GM19328 (cell line): Measurements from ENCODE around the gene FBXO28.

Experiments used
- ATAC-seq: cut with Tn5 transposase; IDR thresholded peaks from one replicate; pipeline ENCODE4 v1.9.1; 2021; ENCODE audit warnings: mild to moderate bottlenecking, moderate library complexity; ENCODE audit not compliant: unreplicated experiment

Gene FBXO28

DNA sequence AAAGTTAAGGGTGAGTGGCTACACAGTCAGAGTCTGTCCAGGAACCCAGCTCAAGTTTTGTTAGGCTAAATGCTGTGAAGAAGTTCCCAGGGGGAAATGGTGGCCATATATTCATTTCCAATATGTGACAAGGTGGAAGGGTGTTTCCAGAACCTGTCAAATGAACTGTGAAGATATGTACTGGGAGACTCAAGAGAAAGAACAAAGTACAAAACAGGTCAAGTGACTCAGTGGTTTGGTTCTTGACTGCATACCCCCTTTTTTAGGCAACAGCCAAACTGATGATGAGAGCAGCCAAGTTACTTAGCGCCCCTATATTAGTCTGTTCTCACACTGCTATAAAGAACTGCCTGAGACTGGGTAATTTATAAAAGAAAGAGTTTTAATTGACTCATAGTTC lies 18.6 kb upstream of the FBXO28 start:
- ATAC-seq = no peak

DNA sequence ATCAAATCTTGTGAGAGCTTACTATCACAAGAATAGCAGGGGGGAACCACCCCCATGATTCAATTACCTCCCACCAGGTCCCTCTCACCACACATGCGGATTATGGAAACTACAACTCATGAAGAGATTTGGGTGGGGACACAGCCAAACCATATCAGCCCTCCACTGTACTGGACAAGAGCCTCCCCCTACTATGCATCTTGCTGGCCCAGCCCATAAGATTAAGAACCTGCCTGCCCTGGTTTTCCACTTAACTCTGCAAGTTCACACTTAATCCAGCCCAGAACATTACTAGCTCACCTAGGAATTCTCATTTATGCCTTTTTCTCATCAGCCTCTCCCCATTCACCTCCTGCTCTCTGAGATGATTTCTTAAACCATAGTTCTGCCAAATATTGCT lies 18.0 kb upstream of the FBXO28 start:
- ATAC-seq = no peak

DNA sequence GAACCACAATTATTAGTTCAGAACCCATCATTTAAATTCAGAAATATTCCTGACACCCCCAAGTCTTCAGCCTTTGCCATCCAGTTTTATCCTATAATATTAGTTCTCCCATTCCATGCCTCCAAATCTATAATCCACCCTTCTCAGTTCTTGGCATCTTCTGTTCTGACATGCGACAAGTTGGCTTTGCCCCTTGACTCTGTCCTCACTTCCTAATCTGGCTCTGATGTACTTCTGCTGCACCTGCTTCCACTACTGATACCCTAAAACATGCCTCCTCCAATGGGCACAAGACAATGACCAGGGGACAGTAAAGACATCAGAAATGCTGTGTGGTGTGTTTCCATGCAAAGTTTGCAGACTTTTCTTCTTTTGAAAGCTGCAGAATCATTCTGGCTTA lies 17.1 kb upstream of the FBXO28 start:
- ATAC-seq = no peak

DNA sequence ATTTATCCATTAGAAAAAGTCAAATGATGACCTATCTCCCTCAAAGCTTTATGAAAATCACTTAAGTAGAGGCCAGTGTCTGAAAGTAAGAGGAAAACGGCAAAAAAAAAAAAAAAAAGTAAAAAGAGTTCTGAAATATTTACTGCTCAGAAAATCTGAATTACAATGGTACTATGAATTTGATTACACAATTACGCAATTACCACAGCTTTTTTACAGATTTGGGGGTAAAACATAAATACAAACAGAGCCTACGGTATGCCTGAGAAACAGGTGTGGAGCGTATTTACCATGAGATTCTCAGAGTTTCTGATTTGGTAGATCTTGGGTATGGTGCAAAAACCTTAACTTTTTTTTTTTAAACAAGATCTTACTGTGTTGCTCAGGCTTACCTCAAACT lies 15.9 kb upstream of the FBXO28 start:
- no peak for ATAC-seq

DNA sequence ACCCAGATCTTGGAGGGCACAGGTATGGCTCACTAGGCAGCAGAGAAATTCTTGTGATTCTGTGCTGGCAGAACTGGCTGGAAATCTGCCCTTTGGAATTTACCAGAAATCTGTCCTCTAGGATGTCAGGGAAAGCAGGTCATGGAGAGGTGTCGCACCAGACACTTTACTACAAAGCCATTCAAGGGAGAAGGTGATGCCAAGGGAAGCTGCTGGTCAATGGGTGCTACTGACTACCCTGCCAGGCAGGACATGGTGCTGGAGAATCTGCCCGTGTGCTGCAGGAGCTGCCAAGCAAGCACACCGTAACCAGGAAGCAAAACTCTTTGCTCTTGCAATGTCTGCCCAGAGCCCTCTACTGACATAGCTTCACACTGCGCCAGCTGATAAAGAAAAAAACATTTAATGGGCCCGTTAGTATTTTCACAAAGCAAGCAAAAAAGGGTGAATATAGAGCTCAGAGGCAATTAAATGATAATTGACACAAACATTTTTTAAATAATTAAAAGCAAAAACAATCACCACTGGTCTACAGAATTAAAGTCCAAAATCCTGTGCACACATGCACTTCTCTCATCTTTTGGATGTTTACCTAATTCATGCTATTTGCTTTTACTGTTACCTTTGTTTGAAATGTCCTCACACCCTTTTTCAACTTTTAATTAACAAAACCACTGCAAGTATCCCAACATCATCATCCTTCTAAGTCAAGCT lies 7.2 kb upstream of the FBXO28 start:
- ATAC-seq = peak; percentile 75

DNA sequence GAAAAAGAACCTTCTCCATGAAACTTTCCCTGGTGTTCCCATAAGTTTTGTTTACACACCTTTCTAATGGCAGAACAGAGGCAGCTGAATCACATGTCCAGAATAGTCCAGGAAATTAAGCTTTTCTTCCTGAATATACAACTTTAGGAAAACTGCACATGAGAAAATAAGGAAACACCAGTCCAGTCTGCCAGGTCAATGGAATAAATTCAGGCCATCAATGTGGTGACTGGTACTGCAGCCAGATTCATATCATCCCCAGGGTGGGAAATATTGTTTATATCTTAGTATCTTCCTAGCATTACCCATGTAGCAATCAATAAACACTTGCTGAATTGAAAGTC lies 6.7 kb upstream of the FBXO28 start:
- no peak for ATAC-seq

DNA sequence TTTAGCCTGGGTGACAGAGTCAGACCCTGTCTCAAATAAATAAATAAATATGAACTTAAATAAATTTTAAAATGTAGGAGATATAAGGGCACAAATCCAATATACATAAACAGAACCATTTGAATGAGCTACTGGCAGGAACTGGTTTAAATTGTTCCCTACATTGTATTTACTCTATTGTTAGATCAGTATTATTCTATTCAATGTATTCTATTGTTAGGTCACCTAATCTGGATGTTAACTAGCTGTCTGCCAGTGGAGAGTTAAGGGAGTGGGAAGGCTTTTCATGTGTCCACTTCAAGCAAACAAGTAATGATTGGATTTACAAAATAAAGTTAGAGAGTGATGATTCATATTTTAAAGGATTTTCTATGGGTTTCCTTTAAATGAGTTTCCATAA lies 4.9 kb upstream of the FBXO28 start:
- ATAC-seq = no peak

DNA sequence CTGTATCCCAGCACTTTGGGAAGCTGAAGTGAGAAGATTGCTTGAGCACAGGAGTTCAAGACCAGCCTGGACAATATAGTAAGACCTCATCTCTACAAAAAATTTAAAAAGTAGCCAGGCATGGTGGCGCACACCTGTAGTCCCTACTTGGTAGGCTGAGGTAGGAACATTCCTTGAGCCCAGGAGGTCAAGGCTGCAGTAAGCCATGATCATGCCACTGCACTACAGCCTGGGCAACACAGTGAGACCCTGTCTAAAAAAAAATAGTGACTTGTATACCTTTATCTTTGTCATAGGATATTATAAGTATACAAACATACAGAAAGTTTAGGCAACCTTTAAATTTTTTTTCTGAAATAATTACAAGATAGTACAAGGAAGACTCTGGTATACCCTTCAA lies 3.9 kb upstream of the FBXO28 start:
- ATAC-seq = no peak

DNA sequence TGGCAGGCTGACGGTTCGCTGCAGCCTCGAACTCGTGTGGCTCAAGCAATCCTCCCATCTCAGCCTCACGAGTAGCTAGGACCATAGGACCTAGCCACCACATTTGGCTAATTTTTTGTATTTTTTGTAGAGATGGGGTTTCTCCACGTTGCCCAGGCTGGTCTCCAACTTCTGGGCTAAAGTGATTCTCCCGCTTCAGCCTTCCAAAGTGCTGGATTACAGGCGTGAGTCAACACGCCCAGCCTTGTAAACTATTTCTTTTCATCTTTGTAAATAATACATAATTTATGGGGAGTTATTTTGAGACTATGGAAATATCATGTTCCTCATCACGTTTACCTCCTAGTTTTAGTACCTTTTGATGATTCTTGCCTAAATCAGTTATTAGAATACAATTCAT lies 906 bp upstream of the FBXO28 start:
- ATAC-seq = no peak

DNA sequence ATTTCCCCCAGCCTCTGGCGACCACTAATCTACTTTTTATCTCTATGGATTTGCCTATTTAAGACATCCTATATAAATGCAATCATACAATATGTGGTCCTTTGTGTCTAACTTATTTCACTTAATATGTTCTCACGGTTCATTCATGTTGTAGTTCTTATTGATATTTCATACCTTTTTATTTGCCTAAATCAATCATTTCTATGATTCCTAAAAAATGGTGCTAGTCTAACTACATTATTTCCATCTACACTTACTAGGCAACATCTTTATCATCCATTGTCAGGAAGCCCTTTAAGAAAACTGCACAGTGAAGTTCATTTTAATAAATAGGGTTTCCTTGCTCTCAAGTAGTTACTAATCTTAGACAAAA lies 380 bp upstream of the FBXO28 start:
- ATAC-seq = peak; percentile 8

DNA sequence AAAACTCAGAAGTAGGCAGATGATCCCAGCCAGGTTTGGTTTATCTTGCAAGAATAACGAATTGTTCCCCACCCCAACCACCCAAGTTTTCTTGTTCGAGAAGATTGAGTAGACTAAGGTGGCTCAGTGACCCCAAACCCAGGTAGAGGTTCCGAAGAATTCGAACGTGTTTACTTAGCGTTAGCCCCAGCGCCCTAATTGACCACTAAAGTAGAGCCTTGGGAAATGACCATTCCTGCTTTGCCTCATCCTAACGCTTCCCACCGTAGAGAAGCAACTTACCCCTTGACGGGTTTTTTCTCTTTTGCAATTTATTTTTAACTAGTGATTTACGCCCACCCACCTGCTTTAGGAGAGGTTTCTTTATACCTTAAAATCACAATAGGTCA lies 870 bp downstream of the FBXO28 start:
- no peak for ATAC-seq

DNA sequence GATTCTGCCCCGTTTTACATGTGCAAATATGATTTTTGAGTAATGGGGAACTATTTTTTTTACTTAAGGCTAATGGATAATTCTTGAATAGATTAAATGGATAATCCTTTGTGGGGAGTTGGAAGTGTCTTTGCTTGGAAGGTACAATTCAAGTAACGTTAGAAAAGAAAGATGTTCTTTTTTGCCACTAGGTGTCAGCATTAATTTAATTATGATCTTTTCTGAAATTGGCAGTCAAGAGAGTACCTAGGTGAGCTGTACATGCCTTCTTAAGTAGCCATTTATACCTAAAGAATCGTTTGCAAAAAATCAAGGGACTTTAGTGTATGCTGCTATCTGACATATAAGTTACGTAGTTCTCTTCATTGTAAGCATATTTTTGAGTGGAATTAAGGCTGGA lies 2.2 kb downstream of the FBXO28 start:
- peak; percentile 34 for ATAC-seq

DNA sequence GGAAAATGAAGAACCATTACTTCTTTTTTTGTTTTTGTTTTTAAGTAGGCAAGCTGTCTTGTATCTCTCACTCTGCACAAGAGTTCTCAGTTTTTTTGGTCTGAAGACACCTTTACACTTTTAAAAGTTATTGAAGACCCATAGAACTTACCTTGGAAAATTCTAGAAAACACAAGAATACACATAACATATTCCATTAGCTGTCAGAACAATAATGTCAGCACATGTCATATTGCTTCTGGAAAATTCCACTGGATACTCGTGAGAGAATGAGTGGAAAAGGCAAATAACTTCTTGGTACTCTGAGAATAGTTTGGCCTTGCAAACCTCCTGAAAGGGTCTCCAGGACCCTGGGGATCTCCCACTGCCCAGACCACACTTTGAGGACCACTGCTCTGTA lies 4.8 kb downstream of the FBXO28 start:
- no peak for ATAC-seq

DNA sequence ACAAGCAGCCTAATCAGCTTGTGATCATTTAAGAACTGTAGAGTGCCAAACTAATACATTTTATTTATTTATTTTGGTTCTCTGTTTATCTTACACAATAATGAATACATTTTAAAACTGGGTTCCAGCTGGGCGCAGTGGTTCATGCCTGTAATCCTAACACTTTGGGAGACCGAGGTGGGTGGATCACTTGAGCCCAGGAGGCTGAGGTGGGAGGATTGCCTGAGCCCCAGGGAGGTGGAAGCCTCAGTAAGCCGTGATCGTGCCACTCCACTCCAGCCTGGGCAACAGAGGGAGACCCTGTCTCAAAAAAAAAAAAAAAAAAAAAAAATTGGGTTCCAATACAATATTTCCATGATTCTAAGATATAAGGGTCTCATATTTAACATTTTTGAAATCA lies 9.2 kb downstream of the FBXO28 start:
- no peak for ATAC-seq

DNA sequence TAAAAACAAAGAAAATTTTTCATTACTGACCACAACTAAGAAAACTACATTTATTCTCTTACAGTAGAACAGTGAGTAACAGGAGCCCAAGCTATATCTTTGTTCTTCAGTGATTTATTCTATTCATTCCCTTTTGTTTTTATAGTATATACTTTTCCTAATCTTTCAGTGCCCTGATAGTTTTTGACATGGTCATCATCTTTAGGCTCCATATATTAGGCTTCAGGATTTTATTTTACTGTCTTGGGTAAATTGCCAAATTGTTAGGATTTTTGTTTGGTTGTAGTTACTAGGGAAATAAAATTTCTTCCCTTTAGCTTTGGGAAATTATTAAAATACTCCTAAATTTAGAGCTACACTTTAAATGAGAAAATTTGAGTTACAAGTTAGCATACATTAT lies 10.3 kb downstream of the FBXO28 start:
- no peak for ATAC-seq

DNA sequence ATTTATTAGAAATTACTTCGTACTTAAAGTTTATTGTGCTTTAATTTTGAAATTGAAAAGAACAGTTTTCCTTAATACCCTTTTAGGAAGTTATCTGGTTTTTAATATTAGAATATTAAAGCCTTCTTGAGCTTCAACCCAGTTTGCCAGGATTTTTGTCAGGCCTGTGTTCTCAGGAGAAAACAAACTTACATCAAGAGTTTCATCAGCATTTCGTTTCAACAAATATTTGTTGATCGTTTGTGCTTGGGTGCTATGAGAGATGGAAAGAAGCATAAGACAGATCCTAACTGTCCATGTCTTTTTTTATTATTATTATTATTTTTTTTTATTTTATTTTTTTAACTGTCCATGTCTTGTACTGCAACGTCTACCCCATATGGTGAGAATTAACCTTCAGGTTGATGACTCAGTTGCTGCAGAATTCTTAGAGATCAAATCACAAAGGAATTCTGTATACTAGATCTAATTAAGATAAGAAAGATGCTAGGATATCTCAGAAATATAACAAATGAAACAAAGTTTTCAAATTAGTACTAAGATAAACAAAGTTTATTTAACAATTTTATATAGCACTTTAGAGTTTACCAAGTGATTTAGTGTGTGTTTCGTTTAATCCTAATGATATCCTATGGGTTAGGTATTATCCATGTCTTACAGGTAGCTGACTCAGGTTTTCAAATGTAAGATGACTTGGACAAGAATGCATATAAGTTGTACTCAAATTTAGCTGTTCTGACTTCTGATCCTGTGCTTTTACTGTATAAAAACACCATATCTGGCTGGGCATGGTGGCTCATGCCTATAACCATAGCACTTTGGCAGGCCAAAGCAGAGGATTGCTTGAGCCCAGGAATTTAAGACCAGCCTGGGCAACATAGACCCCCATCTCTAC lies 14.3 kb downstream of the FBXO28 start:
- ATAC-seq = no peak

DNA sequence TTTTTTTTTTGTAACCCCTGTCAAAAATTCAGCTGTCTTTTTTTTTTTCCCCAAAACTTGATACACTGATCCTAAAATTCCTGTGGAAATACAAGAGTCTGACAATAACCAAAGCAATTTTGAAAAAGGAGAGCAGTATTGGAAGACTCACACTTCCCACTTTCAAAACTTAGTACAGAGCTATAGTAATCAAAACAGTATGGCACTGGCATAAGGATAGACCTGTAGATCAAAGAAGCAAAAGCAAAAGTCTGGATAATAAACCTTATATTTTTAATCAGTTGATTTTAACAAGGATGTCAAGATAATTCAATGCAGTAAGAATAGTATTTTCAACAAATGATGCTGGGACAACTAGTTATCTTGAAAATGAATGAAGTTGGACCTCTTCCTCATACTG lies 17.3 kb downstream of the FBXO28 start:
- ATAC-seq = no peak

DNA sequence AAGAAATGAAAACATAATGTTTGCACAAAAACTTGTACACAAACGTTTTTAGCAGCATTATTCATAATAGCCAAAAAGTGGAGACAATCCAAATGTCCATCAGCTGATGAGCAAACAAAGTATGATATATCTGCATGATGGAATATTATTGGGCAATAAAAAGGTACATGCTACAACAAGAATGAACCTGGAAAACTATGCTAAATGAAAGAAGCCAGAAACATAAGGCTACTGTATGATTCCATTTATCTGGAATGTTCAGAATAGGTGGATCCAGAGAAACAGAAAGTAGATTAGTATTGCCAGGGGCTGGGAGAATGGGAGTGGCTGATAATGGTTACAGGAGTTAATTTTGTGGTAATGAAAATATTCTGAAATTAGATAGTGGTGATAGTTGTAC lies 19.0 kb downstream of the FBXO28 start:
- no peak for ATAC-seq

DNA sequence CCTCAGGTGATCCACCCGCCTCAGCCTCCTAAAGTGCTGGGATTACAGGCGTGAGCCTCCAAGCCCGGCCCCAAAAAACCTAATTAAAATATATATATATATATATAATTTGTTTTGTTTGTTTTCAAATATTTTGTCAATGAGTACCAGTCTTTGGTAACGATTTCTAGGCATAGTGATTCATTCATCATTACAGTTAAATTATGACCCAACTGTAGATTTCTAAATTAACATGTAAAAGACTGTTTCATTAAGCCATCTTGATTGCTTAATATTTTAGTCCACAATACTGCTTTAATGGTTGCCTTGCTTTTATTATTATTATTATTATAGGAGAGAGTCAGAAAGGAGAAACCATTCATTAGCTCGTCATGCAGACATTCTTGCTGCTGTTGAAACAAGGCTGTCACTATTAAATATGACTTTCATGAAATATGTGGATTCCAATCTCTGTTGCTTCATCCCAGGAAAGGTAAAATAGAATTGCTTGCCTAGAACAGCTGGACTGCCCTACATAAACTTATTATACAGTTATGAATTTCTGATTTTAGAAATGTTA lies 19.9 kb downstream of the FBXO28 start:
- ATAC-seq = no peak

DNA sequence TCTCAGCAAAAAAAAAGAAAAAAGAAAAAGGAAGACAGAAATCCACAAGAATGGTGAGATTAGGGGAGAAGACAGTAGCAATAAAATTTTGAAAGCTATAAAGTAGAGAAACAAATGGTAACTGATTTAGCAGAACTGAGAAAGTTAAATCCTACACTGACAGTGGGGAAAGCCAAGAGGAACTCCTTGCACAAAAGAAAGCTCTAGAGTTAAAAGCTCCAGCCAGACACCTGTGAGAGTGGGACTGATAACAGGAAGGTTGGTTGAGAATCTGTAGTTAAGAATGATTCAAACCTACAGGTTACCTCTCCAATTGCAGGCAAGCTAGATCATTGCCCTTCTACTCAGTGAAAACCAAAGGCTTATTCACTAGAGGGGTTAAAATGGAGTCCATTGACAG lies 23.6 kb downstream of the FBXO28 start:
- no peak for ATAC-seq

DNA sequence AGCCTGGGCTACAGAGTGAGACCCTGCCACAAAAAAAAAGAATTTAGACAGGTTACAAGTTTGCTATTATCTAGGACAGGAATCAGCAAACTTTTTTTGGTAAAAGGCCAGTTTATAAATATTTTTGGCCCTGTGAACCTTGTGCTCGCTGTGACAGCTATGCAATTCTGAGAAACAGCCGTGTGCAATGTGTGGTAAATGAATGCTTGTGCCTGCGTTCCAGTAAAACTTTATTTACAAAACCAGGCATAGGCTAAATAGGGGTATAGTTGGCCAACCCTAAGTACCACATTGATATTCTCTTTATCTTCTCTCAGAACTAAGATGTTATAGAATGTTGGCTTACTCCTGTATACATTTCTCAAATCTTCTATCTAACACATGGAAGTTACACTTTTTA lies 24.3 kb downstream of the FBXO28 start:
- no peak for ATAC-seq

DNA sequence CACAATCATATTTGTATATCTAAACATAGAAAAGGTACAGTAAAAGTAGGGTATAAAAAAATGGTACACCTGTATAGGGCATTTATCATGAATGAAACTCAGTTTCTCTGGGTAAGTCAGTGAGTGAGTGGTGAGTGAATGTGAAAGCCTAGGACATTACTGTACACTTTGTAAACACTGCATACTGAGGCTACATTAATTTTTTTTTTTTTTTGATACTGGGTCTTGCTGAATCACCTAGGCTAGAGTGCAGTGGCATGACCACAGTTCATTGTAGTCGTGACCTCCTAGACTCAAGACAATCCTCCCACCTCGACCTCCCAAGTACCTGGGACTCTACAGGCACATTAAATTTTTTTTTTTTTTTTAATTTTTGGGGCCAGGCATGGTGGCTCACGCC lies 27.8 kb downstream of the FBXO28 start:
- ATAC-seq = no peak
